Activated T-helper 17 cell treated with anti-CD3 and anti-CD28 coated beads, Interleukin-2, amount 50 U/mL, for 72 hours (primary cell): ENCODE results near the gene MED13. TPM values are rescaled to one million over a fixed set of nuclear protein-coding genes. Genes with fewer than 3 reads are reported as not detected.
A peak's percentile ranks its signal among the peaks of the same experiment; 100 is the strongest.
"Not testable (repeated sequence)": the region's sequence is repeated elsewhere in the genome, so short reads cannot be mapped to it uniquely, and the experiment has no call there.

Experiments used
- ATAC-seq: fragments of 150-1000 bp; cut with Tn5 transposase; replicated peaks from 2 replicates; pipeline ENCODE4 v1.10.0; 2021; ENCODE audit warnings: mild to moderate bottlenecking, moderate library complexity
- H3K27ac Mint-ChIP-seq: one replicate; pipeline ENCODE4 v1.8.0; 2022; ENCODE audit warnings: mixed read lengths
- H3K27me3 Mint-ChIP-seq: one replicate; pipeline ENCODE4 v1.8.0; 2022; ENCODE audit warnings: mixed read lengths
- H3K36me3 Mint-ChIP-seq: one replicate; pipeline ENCODE4 v1.8.0; 2022; ENCODE audit warnings: low read depth, mild to moderate bottlenecking, mixed read lengths
- H3K4me1 Mint-ChIP-seq: one replicate; pipeline ENCODE4 v1.8.0; 2022; ENCODE audit warnings: mixed read lengths
- H3K4me3 Mint-ChIP-seq: one replicate; pipeline ENCODE4 v1.8.0; 2022; ENCODE audit warnings: mild to moderate bottlenecking, mixed read lengths
- H3K9me3 Mint-ChIP-seq: one replicate; pipeline ENCODE4 v1.8.0; 2022; ENCODE audit warnings: mixed read lengths
- total RNA-seq, 2 donors: library from RNA; stranded (reverse); gene quantifications; one replicate each; pipeline ENCODE4 v1.2.3, GENCODE V29; 2022

Gene MED13
- total RNA-seq, 2 donors from 2014 or later: 48.9 to 51.3 TPM

GRCh38 chr17:61974115-61974514 is 91.0 kb downstream of the MED13 start:
- no peak for ATAC-seq
- H3K27me3 Mint-ChIP-seq: no peaks in the 10 kb centered on the region
- H3K4me1 Mint-ChIP-seq: peaks cover 8% of the 10 kb centered on the region
- H3K4me3 Mint-ChIP-seq: no peak overlapping the region
- no peaks in the 10 kb centered on the region for H3K9me3 Mint-ChIP-seq
- peaks cover 90% of the 10 kb centered on the region for H3K36me3 Mint-ChIP-seq
- H3K27ac Mint-ChIP-seq: peak overlapping the region; percentile 70

- Mint-ChIP-seq H3K27me3 (no peaks in the 10 kb centered on the region), H3K9me3 (no peaks in the 10 kb centered on the region), H3K36me3 (peaks cover 90% of the 10 kb centered on the region), H3K27ac (no peak overlapping the region), H3K4me3 (no peak overlapping the region), H3K4me1 (peaks cover 8% of the 10 kb centered on the region)
- no peak for ATAC-seq
Observed at GRCh38 chr17:61972311-61972710, 92.8 kb downstream of the MED13 start.

- Mint-ChIP-seq H3K9me3 (no peaks in the 10 kb centered on the region), H3K4me1 (peaks cover 4% of the 10 kb centered on the region), H3K27me3 (no peaks in the 10 kb centered on the region), H3K36me3 (peaks cover 89% of the 10 kb centered on the region), H3K27ac (no peak overlapping the region), H3K4me3 (no peak overlapping the region)
- ATAC-seq: no peak
Observed at GRCh38 chr17:61970030-61970429, 95.0 kb downstream of the MED13 start.

GRCh38 chr17:61968757-61969156 is 96.3 kb downstream of the MED13 start:
- peaks cover 90% of the 10 kb centered on the region for H3K36me3 Mint-ChIP-seq
- ATAC-seq: no peak
- no peak overlapping the region for H3K4me3 Mint-ChIP-seq
- H3K9me3 Mint-ChIP-seq: no peaks in the 10 kb centered on the region
- no peak overlapping the region for H3K27ac Mint-ChIP-seq
- no peaks in the 10 kb centered on the region for H3K27me3 Mint-ChIP-seq
- no peaks in the 10 kb centered on the region for H3K4me1 Mint-ChIP-seq

- Mint-ChIP-seq H3K27ac (no peak overlapping the region), H3K27me3 (no peaks in the 10 kb centered on the region), H3K4me3 (no peak overlapping the region), H3K9me3 (no peaks in the 10 kb centered on the region), H3K4me1 (no peaks in the 10 kb centered on the region), H3K36me3 (peaks cover 97% of the 10 kb centered on the region)
- ATAC-seq: no peak
Observed at GRCh38 chr17:61967729-61968128, 97.3 kb downstream of the MED13 start.

GRCh38 chr17:61966191-61966590 is 98.9 kb downstream of the MED13 start:
- Mint-ChIP-seq H3K4me3 (no peak overlapping the region), H3K27ac (no peak overlapping the region), H3K36me3 (peaks cover 96% of the 10 kb centered on the region), H3K27me3 (no peaks in the 10 kb centered on the region), H3K9me3 (no peaks in the 10 kb centered on the region), H3K4me1 (no peaks in the 10 kb centered on the region)
- no peak for ATAC-seq

- Mint-ChIP-seq H3K9me3 (no peaks in the 10 kb centered on the region), H3K27me3 (no peaks in the 10 kb centered on the region), H3K36me3 (peaks cover 99% of the 10 kb centered on the region), H3K27ac (no peak overlapping the region), H3K4me3 (no peak overlapping the region), H3K4me1 (no peaks in the 10 kb centered on the region)
- ATAC-seq: no peak
Observed at GRCh38 chr17:61955619-61956018, 109.5 kb downstream of the MED13 start.

- H3K36me3 Mint-ChIP-seq: peaks cover 95% of the 10 kb centered on the region
- no peaks in the 10 kb centered on the region for H3K27me3 Mint-ChIP-seq
- no peak overlapping the region for H3K4me3 Mint-ChIP-seq
- no peak overlapping the region for H3K27ac Mint-ChIP-seq
- no peak for ATAC-seq
- no peaks in the 10 kb centered on the region for H3K9me3 Mint-ChIP-seq
- no peaks in the 10 kb centered on the region for H3K4me1 Mint-ChIP-seq
Observed at GRCh38 chr17:61947367-61948078, 117.6 kb downstream of the MED13 start.

- no peaks in the 10 kb centered on the region for H3K27me3 Mint-ChIP-seq
- H3K27ac Mint-ChIP-seq: no peak overlapping the region
- no peak for ATAC-seq
- no peaks in the 10 kb centered on the region for H3K9me3 Mint-ChIP-seq
- H3K4me1 Mint-ChIP-seq: no peaks in the 10 kb centered on the region
- H3K36me3 Mint-ChIP-seq: peaks cover 85% of the 10 kb centered on the region
- no peak overlapping the region for H3K4me3 Mint-ChIP-seq
Observed at GRCh38 chr17:61946359-61946758, 118.7 kb downstream of the MED13 start.

- Mint-ChIP-seq H3K4me3 (no peak overlapping the region), H3K36me3 (peaks cover 59% of the 10 kb centered on the region), H3K27ac (no peak overlapping the region), H3K9me3 (no peaks in the 10 kb centered on the region), H3K4me1 (no peaks in the 10 kb centered on the region), H3K27me3 (no peaks in the 10 kb centered on the region)
- no peak for ATAC-seq
Observed at GRCh38 chr17:61943117-61943516, 122.0 kb downstream of the MED13 start.

GRCh38 chr17:61942085-61942484 is 123.0 kb downstream of the MED13 start:
- Mint-ChIP-seq H3K36me3 (peaks cover 49% of the 10 kb centered on the region), H3K27ac (no peak overlapping the region), H3K9me3 (no peaks in the 10 kb centered on the region), H3K4me3 (no peak overlapping the region), H3K27me3 (no peaks in the 10 kb centered on the region), H3K4me1 (no peaks in the 10 kb centered on the region)
- no peak for ATAC-seq

GRCh38 chr17:61928101-61928436 is 137.0 kb downstream of the MED13 start:
- peak overlapping the region; percentile 97 for H3K27ac Mint-ChIP-seq
- peaks cover 54% of the 10 kb centered on the region for H3K36me3 Mint-ChIP-seq
- H3K9me3 Mint-ChIP-seq: no peaks in the 10 kb centered on the region
- H3K4me1 Mint-ChIP-seq: peaks cover 5% of the 10 kb centered on the region
- peak overlapping the region; percentile 97 for H3K4me3 Mint-ChIP-seq
- H3K27me3 Mint-ChIP-seq: no peaks in the 10 kb centered on the region
- no peak for ATAC-seq

- Mint-ChIP-seq H3K27ac (peak within 1 kb of the TSS; percentile 97), H3K4me3 (peak within 1 kb of the TSS; percentile 97), H3K36me3 (peaks cover 60% of the 10 kb centered on the region), H3K9me3 (no peaks in the 10 kb centered on the region), H3K4me1 (peaks cover 5% of the 10 kb centered on the region), H3K27me3 (no peaks in the 10 kb centered on the region)
- peak; percentile 94 for ATAC-seq
Observed at GRCh38 chr17:61927208-61928100, 137.6 kb downstream of the MED13 start, which contains the start of gene INTS2. Gene INTS2 (minus strand): TSS chr17:61927982. CDS start chr17:61926644, 1,338 bp downstream.

- H3K27me3 Mint-ChIP-seq: no peaks in the 10 kb centered on the region
- H3K4me3 Mint-ChIP-seq: peak overlapping the region; percentile 97
- ATAC-seq: no peak
- peaks cover 5% of the 10 kb centered on the region for H3K4me1 Mint-ChIP-seq
- peak overlapping the region; percentile 97 for H3K27ac Mint-ChIP-seq
- H3K36me3 Mint-ChIP-seq: peaks cover 66% of the 10 kb centered on the region
- H3K9me3 Mint-ChIP-seq: no peaks in the 10 kb centered on the region
Observed at GRCh38 chr17:61926826-61927207, 138.3 kb downstream of the MED13 start.

- peaks cover 89% of the 10 kb centered on the region for H3K36me3 Mint-ChIP-seq
- H3K27ac Mint-ChIP-seq, H3K9me3 Mint-ChIP-seq, H3K4me1 Mint-ChIP-seq, H3K27me3 Mint-ChIP-seq, H3K4me3 Mint-ChIP-seq, ATAC-seq: not testable (repeated sequence)
Observed at GRCh38 chr17:61915162-61915561, 149.9 kb downstream of the MED13 start.
